HEK293 (cell line): ENCODE measurements around the gene COL15A1.

Source experiments
- CTCF ChIP-seq: fragments of 450-650 bp; formaldehyde crosslinking; IDR thresholded peaks from 2 replicates; pipeline ENCODE4 v1.5.1; 2016; ENCODE audit warnings: missing biosample characterization, missing genetic modification characterization
- WT1 ChIP-seq: fragments of 450-650 bp; formaldehyde crosslinking; IDR thresholded peaks from 2 replicates; pipeline ENCODE4 v1.5.1; 2016; ENCODE audit warnings: missing biosample characterization, missing genetic modification characterization
- ZNF280C ChIP-seq: fragments of 450-650 bp; formaldehyde crosslinking; IDR thresholded peaks from 2 replicates; pipeline ENCODE4 v1.5.1; 2016; ENCODE audit warnings: missing biosample characterization, missing genetic modification characterization
- ZNF514 ChIP-seq: fragments of 450-650 bp; formaldehyde crosslinking; IDR thresholded peaks from 2 replicates; pipeline ENCODE4 v1.5.1; 2016; ENCODE audit warnings: missing biosample characterization, missing genetic modification characterization
- ZNF670 ChIP-seq: fragments of 450-650 bp; formaldehyde crosslinking; IDR thresholded peaks from 2 replicates; pipeline ENCODE4 v1.5.1; 2016; ENCODE audit warnings: missing biosample characterization, missing genetic modification characterization, low read depth
- ZNF837 ChIP-seq: fragments of 450-650 bp; formaldehyde crosslinking; IDR thresholded peaks from 2 replicates; pipeline ENCODE4 v1.5.1; 2016; ENCODE audit warnings: missing biosample characterization, missing genetic modification characterization
- TF ChIP-seq, protein P1 (sequence below): fragments of 450-650 bp; formaldehyde crosslinking; IDR thresholded peaks from 2 replicates; pipeline ENCODE4 v1.5.0; 2017; ENCODE audit warnings: missing biosample characterization, missing genetic modification characterization, borderline replicate concordance

DNA sequence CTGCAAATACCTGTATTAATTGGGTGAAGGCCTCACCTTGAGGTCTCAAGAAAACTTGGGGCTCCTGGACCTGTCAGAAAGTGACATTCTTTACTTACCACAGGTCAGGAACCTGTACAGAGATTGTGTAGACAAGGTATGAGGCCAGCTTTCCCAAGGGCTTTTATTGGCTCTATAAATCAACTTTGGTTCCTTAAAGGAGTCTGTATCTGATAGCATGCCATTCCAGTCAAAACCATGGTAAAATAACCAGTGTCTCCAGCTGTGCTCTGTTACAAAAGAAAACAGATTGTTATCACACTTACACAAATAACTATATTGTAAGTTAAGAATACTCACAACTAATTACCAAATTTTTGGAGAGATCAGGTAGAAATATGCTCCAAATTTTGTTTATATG, 64.5 kb downstream of the COL15A1 start:
- TF ChIP-seq CTCF (no peak), ZNF280C (tag by site-specific recombination) (no peak), WT1 (tag by site-specific recombination) (no peak), ZNF670 (tag by site-specific recombination) (no peak), ZNF837 (tag by site-specific recombination) (no peak), ZNF514 (tag by site-specific recombination) (no peak)
- TF ChIP-seq, protein P1, sequence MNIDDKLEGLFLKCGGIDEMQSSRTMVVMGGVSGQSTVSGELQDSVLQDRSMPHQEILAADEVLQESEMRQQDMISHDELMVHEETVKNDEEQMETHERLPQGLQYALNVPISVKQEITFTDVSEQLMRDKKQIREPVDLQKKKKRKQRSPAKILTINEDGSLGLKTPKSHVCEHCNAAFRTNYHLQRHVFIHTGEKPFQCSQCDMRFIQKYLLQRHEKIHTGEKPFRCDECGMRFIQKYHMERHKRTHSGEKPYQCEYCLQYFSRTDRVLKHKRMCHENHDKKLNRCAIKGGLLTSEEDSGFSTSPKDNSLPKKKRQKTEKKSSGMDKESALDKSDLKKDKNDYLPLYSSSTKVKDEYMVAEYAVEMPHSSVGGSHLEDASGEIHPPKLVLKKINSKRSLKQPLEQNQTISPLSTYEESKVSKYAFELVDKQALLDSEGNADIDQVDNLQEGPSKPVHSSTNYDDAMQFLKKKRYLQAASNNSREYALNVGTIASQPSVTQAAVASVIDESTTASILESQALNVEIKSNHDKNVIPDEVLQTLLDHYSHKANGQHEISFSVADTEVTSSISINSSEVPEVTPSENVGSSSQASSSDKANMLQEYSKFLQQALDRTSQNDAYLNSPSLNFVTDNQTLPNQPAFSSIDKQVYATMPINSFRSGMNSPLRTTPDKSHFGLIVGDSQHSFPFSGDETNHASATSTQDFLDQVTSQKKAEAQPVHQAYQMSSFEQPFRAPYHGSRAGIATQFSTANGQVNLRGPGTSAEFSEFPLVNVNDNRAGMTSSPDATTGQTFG (tag by site-specific recombination), result no peak
